GM21515 (cell line): Measurements from ENCODE around the gene KDM2B.

Experiments
- ATAC-seq: cut with Tn5 transposase; IDR thresholded peaks from one replicate; pipeline ENCODE4 v1.9.1; 2021; ENCODE audit not compliant: unreplicated experiment

KDM2B gene

GRCh38 chr12:121580959-121581685 is at the start of gene KDM2B:
KDM2B (minus strand) TSS chr12:121581023; CDS start chr12:121580911, 112 bp downstream.
- ATAC-seq, result no peak

- no peak for ATAC-seq
These were observed 47.7 kb upstream of the KDM2B start for GRCh38 chr12:121628536-121628935.

- no peak for ATAC-seq
These were observed 47.2 kb upstream of the KDM2B start for GRCh38 chr12:121628037-121628436.

DNA sequence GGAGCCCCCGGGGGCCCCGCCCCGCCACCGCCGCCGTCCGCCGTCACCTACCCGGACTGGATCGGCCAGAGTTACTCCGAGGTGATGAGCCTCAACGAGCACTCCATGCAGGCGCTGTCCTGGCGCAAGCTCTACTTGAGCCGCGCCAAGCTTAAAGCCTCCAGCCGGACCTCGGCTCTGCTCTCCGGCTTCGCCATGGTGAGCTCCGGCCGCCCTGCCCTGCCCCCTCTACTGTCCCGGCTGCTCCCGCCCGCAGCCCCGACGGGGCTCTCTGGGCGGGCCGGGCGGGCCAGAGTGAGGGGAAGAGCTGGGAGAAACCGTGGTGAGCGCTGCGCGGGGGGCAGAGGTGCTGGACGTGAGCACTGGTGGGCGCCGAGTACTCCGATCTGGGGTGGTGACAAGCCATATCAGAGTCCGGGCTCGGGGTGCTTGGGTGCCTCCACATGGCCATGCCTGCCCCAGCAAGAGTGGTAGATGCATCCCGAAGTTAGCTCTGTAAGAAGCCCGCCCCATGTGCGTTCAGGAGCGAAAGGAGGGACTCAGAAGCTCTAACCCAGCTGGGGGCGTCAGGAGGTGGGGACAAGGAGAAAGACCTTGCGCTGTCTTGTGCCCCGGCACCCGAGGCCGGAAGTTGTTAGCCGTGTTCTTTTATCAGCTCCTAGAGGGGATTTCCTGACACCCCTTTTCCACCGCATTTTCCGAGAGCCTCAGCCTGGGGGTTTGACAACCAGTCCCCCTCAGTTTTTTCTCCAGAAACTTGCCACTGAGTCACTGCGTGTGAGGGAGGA is 46.2 kb upstream of the KDM2B start:
- ATAC-seq, result peak; percentile 29

DNA sequence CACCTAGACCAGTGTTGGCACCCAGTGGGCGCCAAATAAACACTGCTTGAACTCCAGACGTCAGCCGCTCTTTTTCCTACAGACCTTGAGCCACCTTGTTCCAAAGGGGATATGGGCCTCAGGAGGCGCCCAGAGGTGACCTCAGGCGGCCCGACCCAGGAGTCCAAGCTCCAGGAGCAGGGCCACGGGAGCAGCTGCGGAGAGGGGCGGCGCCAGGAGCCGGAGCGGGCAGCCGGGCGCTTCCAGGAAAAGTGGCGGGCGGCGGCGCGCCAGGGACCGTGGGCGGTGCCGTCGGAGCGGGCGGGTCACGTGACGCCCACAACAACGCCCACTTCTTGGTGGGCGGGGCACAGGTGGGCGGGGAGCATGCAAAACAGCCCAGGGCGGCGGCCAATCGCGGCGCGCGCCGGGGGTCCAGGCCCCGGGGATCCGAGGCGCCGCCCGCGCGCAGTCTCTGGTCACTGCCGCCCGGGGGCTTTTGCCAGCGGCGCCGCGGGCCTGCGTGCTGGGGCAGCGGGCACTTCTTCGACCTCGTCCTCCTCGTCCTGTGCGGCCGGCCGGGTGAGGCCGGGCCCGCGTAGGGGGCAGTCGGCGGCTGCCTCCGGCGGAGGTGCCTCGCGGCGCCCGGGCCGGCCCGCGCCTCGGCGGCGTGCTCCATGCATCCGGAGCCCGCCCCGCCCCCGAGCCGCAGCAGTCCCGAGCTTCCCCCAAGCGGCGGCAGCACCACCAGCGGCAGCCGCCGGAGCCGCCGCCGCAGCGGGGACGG is 45.4 kb upstream of the KDM2B start, which contains the start of gene ORAI1:
Gene ORAI1, plus strand, starts transcription at position 444 of the 766 bp plus-strand sequence.
- peak; percentile 69 for ATAC-seq

DNA sequence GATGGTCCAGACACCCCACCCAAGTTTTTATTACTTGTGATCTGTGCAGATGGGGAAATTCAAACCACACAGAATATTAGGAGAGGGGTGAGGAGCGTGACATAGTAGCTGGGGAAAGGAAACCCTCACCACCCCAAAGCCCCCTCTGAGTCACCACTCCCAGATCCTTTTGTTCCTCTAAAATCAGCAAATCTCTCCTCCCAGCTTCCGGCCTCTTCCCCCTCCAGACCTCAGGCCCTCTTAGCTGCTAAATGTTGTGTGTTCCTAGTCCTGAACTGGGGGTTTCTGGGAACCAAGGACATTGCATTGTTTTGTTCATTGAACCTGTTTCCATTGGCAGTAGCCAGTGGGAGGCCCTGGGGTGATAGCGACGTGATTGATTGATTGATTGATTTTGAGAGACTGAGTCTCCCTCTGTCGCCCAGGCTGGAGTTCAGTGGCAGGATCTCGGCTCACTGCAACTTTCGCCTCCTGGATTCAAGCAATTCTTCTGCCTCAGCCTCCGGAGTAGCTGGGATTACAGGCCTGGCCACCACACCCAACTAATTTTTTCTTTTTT is 39.6 kb upstream of the KDM2B start:
- no peak for ATAC-seq

- no peak for ATAC-seq
These were observed 37.9 kb upstream of the KDM2B start for GRCh38 chr12:121618659-121619233.

GRCh38 chr12:121614872-121615467 is 34.1 kb upstream of the KDM2B start:
- ATAC-seq, result no peak

DNA sequence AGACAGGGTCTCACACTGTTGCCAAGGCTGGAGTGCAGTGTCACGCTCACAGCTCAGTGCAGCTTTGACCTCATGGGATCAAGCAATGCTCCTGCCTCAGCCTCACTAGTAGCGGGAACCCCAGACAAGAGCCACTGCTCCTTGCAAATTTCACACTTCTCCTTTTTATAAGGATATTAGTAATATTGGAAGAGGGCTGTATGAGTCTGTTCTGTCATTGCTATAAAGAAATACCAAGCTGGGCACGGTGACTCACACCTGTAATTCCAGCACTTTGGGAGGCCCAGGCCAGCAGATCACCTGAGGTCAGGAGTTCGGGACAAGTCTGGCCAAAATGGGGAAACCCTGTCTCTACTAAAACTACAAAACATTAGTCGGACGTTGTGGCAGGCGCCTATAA is 32.6 kb upstream of the KDM2B start:
- ATAC-seq, result no peak

DNA sequence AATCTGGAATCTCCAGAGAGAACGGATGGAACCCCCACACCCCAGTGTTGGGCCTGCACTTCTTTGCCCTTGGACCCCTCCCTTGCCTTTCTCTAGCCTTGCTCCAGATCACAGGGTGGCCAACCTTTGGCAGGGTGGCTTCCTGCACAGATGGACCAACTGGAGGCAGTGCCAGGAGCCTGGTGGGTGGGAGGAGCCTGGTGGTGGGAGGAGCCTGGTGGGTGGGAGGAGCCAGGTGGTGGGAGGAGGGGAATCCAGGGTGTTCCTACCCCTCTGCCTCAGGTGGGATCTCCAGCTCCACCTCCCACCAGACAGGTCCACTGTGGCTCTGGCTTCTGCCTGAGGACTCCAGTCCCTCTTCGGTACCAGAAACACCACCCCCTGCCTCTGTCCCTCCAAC is 30.5 kb upstream of the KDM2B start:
- ATAC-seq, result no peak

DNA sequence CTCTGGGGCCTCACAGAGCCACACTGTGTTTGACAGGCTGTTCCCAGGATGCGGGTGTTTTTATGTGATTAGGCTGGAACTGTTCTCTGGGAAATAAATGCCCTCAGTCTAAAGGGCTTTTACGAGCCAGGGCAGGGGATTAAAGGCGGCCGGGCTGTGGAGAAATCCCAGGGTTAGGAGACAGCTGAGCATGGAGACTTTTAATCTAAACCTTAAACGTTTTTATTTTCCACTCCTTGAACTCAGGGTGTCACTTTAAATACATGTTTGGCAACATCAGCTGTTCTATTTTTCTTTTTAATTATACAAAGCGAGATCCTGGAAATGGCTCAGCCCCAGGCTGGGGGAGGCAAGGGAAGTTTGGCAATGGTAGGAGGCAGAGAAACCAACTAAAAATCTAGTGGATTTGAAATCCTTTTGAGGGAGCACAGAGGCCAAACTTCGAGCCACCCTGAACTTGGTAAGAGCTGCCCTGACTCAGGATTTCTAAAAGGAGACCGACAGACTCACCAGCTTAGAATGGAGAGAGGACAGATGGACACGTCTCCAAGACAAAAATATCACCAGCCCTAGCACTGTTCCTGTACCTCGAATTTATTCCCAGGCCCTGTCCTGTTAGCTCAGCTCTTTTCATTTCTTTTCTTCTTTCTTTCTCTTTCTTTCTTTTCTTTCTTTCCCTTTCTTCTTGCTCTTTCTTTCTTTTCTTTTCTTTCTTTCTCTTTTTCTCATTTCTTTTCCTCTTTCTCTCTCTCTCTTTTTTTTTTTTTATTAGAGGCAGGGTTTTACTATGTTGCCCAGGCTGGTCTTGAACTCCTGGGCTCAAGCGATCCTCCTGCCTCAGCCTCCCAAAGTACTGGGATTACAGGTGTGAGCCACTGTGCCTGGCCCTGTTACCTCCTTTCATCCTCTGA is 29.7 kb upstream of the KDM2B start:
- no peak for ATAC-seq

DNA sequence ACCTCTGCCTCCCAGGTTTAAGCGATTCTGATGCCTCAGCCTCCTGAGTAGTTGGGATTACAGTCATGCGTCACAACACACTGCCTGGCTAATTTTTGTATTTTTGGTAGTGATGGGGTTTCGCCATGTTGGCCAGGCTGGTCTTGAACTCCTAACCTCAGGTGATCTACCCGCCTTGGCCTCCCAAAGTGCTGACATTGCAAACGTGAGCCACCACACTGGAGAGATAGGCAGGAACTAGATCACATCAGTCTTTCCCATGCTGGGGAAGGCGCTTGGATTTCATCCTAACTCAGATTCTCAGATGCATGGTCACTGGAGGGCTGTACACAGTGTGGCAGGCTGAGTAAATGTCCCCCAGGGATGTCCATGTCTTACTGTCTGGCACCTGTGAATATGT is 27.5 kb upstream of the KDM2B start:
- ATAC-seq, result no peak

GRCh38 chr12:121603581-121603980 is 22.8 kb upstream of the KDM2B start:
- ATAC-seq, result no peak

GRCh38 chr12:121602766-121603165 is 21.9 kb upstream of the KDM2B start:
- no peak for ATAC-seq

- no peak for ATAC-seq
These were observed 20.0 kb upstream of the KDM2B start for GRCh38 chr12:121600702-121601336.

- no peak for ATAC-seq
These were observed 15.7 kb upstream of the KDM2B start for GRCh38 chr12:121596526-121596925.

DNA sequence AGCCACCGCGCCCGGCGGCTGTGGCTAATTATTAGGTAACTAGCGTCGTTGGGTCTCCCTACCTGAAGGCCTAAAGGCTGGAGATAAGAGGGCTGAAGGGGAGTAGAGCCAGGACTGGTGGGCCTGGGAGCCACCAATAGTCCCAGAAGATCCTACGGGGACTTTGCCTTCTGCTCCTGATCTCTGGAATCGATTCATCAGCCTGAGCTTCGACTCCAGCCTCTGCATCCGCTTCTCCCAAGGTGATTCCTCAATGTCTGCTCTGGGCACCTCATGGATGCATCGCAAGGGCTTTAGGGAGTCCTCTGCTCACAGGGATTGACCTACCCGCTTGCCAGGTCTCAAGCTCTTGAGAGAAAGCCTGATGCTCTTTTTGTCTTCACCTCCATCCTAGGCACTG is 14.7 kb upstream of the KDM2B start:
- ATAC-seq, result no peak

- no peak for ATAC-seq
These were observed 11.5 kb upstream of the KDM2B start for GRCh38 chr12:121592320-121592719.
